GM19395 (cell line): ENCODE measurements around the gene SLC14A1.

Experiments used
- ATAC-seq: cut with Tn5 transposase; IDR thresholded peaks from one replicate; pipeline ENCODE4 v1.9.1; 2021; ENCODE audit warnings: mild to moderate bottlenecking, moderate library complexity; ENCODE audit not compliant: unreplicated experiment

Gene SLC14A1

GRCh38 chr18:45792506-45793263 is 68.7 kb downstream of the SLC14A1 start:
- no peak for ATAC-seq

GRCh38 chr18:45793264-45793965 is 69.4 kb downstream of the SLC14A1 start:
- no peak for ATAC-seq

- ATAC-seq: no peak
Measured at GRCh38 chr18:45801416-45802004, 77.5 kb downstream of the SLC14A1 start.
